CD4-positive, alpha-beta T cell (primary cell): ENCODE data around the gene KLRD1. TPM values are rescaled to one million over a fixed set of nuclear protein-coding genes. Genes with fewer than 3 reads are reported as not detected.
"Not testable (repeated sequence)": the region's sequence is repeated elsewhere in the genome, so short reads cannot be mapped to it uniquely, and the experiment has no call there.

Experiments
- ATAC-seq: fragments of 200-7000 bp; cut with Tn5 transposase; one replicate; pipeline ENCODE4 v1.10.0; 2022; ENCODE audit warnings: mild to moderate bottlenecking; ENCODE audit not compliant: poor library complexity
- CTCF ChIA-PET: fragments of 350-600 bp; sonication (Branson Sonifier 250); formaldehyde crosslinking; loops from one replicate; lab custom pipeline; 2021; ENCODE audit warnings: antibody characterized with exemption, inconsistent platforms; lab: Charles Lee
- POLR2A ChIA-PET: fragments of 350-600 bp; sonication (Branson Sonifier 250); formaldehyde crosslinking; loops from one replicate; lab custom pipeline; 2021; ENCODE audit warnings: antibody characterized with exemption, inconsistent platforms; lab: Charles Lee
- DNase-seq, 14 experiments: peaks; one replicate each; pipeline ENCODE4 v3.0.0-alpha.2; 2013 to 2020; ENCODE audit warnings: mixed read lengths in 2 of 14
- H3K27ac ChIP-seq, 2 donors: one replicate each; pipeline versions ENCODE4 v1.5.1 to v1.7.0; 2013; ENCODE audit warnings: low read length in 2 of 2, low read depth in 1 of 2, mild to moderate bottlenecking in 1 of 2
- H3K27me3 ChIP-seq, 2 experiments: 1 replicate in 1 of 2; 2 replicates in 1 of 2; pipeline versions ENCODE4 v1.6.1 to v1.7.0; 2013; ENCODE audit warnings: low read length in 2 of 2, control low read depth in 1 of 2, mild to moderate bottlenecking in 1 of 2, moderate library complexity in 1 of 2; ENCODE audit not compliant: insufficient read depth in 2 of 2, control insufficient read depth in 1 of 2
- H3K36me3 ChIP-seq: one replicate; pipeline ENCODE4 v1.6.1; 2013; ENCODE audit warnings: low read length, control low read depth; ENCODE audit not compliant: insufficient read depth
- H3K4me1 ChIP-seq: one replicate; pipeline ENCODE4 v1.6.1; 2013; ENCODE audit warnings: low read length, control low read depth; ENCODE audit not compliant: insufficient read depth
- H3K4me3 ChIP-seq: one replicate; pipeline ENCODE4 v1.5.1; 2013; ENCODE audit warnings: mild to moderate bottlenecking, low read length, moderate library complexity
- H3K9me3 ChIP-seq, 2 experiments: 1 replicate in 1 of 2; 2 replicates in 1 of 2; pipeline versions ENCODE4 v1.6.1 to v1.7.0; 2013; ENCODE audit warnings: low read length in 2 of 2, mild to moderate bottlenecking in 2 of 2, control low read depth in 1 of 2, moderate library complexity in 1 of 2; ENCODE audit not compliant: control insufficient read depth in 1 of 2, insufficient read depth in 1 of 2
- H3K27ac Mint-ChIP-seq: one replicate; pipeline ENCODE4 v1.8.0; 2020; ENCODE audit warnings: mixed read lengths
- H3K27me3 Mint-ChIP-seq: one replicate; pipeline ENCODE4 v1.8.0; 2021; ENCODE audit warnings: mixed read lengths
- H3K36me3 Mint-ChIP-seq: one replicate; pipeline ENCODE4 v1.8.0; 2021; ENCODE audit warnings: low read depth, mixed read lengths
- H3K4me1 Mint-ChIP-seq: one replicate; pipeline ENCODE4 v1.8.0; 2021; ENCODE audit warnings: low read depth, mixed read lengths
- H3K4me3 Mint-ChIP-seq: one replicate; pipeline ENCODE4 v1.8.0; 2020; ENCODE audit warnings: mild to moderate bottlenecking, mixed read lengths
- H3K9me3 Mint-ChIP-seq: one replicate; pipeline ENCODE4 v1.8.0; 2020; ENCODE audit warnings: mixed read lengths
- CTCF ChIP-seq: fragments of 200-600 bp; IDR thresholded peaks from one replicate; pipeline ENCODE4 v1.8.0; 2022; ENCODE audit warnings: antibody characterized with exemption, mild to moderate bottlenecking
- intact Hi-C, 2 experiments: fragments of 100-400 bp; cut with DNase I in 1 of 2; cut with micrococcal nuclease in 1 of 2; formaldehyde crosslinking; loops; one replicate each; pipeline versions ENCODE4 v1.15.1 to v1.9.0; 2023 to 2025; cut with DNase I, micrococcal nuclease
- total RNA-seq, 174 experiments: library from RNA in 2 of 174; stranded (reverse) in 2 of 174; gene quantifications; one replicate each; pipeline ENCODE4 v1.2.3 and lab custom pipeline; 2021 to 2026

Gene KLRD1
- total RNA-seq, 2 experiments from 2014 or later: 0.87 to 1.0 TPM

GRCh38 chr12:10368206-10369171 lies 60.8 kb downstream of the KLRD1 start:
- peaks cover 18% of the 10 kb centered on the region for H3K4me1 Mint-ChIP-seq
- H3K27ac Mint-ChIP-seq: no peak overlapping the region
- POLR2A ChIA-PET: no interaction called here
- H3K27me3 Mint-ChIP-seq: no peaks in the 10 kb centered on the region
- no peak overlapping the region for H3K4me3 Mint-ChIP-seq
- Histone ChIP-seq H3K9me3 (peaks cover 0 to 5% of the 10 kb centered on the region in 2 experiments), H3K27me3 (no peaks in the 10 kb centered on the region), H3K4me3 (no peak overlapping the region), H3K27ac (no peak overlapping the region), H3K4me1 (peaks cover 22% of the 10 kb centered on the region), H3K36me3 (no peaks in the 10 kb centered on the region)
- no peaks in the 10 kb centered on the region for H3K36me3 Mint-ChIP-seq
- intact Hi-C loops: loop anchor here (10.0 kb wide), 3 partner anchors 154 to 1116 kb away; partner anchors contain the start of gene GABARAPL1 (in 1 of the 2)
- ATAC-seq: no peak
- DNase-seq: no peak
- CTCF ChIA-PET: no interaction called here
- no peaks in the 10 kb centered on the region for H3K9me3 Mint-ChIP-seq
- TF ChIP-seq CTCF: no peak

- Mint-ChIP-seq H3K27me3 (no peaks in the 10 kb centered on the region), H3K4me3 (no peak overlapping the region), H3K9me3 (no peaks in the 10 kb centered on the region), H3K27ac (no peak overlapping the region), H3K36me3 (no peaks in the 10 kb centered on the region), H3K4me1 (peaks cover 18% of the 10 kb centered on the region)
- peaks cover 0 to 5% of the 10 kb centered on the region in 2 experiments for H3K9me3 ChIP-seq
- no peak for TF ChIP-seq CTCF
- peaks cover 14% of the 10 kb centered on the region for H3K4me1 ChIP-seq
- intact Hi-C loops: loop anchor here (10.0 kb wide), 3 partner anchors 155 to 1115 kb away; partner anchors contain the start of gene GABARAPL1 (in 1 of the 2)
- H3K27me3 ChIP-seq: no peaks in the 10 kb centered on the region
- ATAC-seq: no peak
- ChIA-PET POLR2A (no interaction called here), CTCF (no interaction called here)
- no peaks in the 10 kb centered on the region for H3K36me3 ChIP-seq
- no peak overlapping the region for H3K4me3 ChIP-seq
- H3K27ac ChIP-seq: no peak overlapping the region
- peak in 1 of 14 experiments; percentile 60 for DNase-seq
These were observed 62.1 kb downstream of the KLRD1 start for GRCh38 chr12:10369557-10370415.

GRCh38 chr12:10371893-10372535 lies 64.3 kb downstream of the KLRD1 start:
- POLR2A ChIA-PET: not testable (repeated sequence)

More at GRCh38 chr12:10371893-10372535, 64.3 kb downstream of the KLRD1 start:
- DNase-seq, H3K27ac ChIP-seq, H3K27me3 ChIP-seq, ATAC-seq, H3K27me3 Mint-ChIP-seq, H3K9me3 ChIP-seq, H3K4me3 ChIP-seq, CTCF ChIA-PET, H3K36me3 Mint-ChIP-seq, H3K4me1 ChIP-seq, H3K36me3 ChIP-seq, H3K9me3 Mint-ChIP-seq, intact Hi-C loops, H3K4me3 Mint-ChIP-seq, H3K27ac Mint-ChIP-seq: not testable (repeated sequence)
- peaks cover 15% of the 10 kb centered on the region for H3K4me1 Mint-ChIP-seq
